ENCODE measurements around the gene RAP2A. TPM values are rescaled to one million over a fixed set of nuclear protein-coding genes. Genes with fewer than 3 reads are reported as not detected.

Gene RAP2A
- total and polyA plus RNA-seq, 2 experiments from 2014 or later = 15.1 to 24.3 TPM

DNA sequence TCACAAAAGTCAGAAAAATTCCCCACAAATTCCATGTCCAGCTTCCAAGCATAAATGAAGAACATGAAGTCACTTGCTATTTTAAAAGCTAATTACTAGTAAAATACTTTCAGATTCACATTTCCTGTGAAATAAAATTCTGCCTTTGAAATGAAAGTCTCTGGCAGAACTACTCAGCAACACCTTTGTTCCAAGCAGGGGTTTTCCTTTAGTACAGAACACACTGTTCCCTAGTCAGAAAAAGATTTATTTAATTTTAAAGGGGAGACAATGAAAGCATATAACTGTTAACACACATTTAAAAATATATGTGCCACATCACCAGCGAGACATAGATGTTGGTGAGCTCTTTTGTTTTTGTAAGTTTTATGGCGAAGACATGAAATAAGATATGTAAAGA lies 26.4 kb upstream of the RAP2A start:
- no peaks in the 10 kb centered on the region for H3K36me3 ChIP-seq
- H3K4me3 ChIP-seq = no peak overlapping the region
- no peak for DNase-seq (ENCODE audit: low read depth in 1 of 2, low spot score in 1 of 2)
- H3K9me3 ChIP-seq (ENCODE audit: low read depth) = no peaks in the 10 kb centered on the region
- no peak overlapping the region for H3K27ac ChIP-seq
- H3K27me3 ChIP-seq = no peaks in the 10 kb centered on the region
- no peaks in the 10 kb centered on the region for H3K4me1 ChIP-seq (ENCODE audit: low read depth)
- TF ChIP-seq, protein P1, sequence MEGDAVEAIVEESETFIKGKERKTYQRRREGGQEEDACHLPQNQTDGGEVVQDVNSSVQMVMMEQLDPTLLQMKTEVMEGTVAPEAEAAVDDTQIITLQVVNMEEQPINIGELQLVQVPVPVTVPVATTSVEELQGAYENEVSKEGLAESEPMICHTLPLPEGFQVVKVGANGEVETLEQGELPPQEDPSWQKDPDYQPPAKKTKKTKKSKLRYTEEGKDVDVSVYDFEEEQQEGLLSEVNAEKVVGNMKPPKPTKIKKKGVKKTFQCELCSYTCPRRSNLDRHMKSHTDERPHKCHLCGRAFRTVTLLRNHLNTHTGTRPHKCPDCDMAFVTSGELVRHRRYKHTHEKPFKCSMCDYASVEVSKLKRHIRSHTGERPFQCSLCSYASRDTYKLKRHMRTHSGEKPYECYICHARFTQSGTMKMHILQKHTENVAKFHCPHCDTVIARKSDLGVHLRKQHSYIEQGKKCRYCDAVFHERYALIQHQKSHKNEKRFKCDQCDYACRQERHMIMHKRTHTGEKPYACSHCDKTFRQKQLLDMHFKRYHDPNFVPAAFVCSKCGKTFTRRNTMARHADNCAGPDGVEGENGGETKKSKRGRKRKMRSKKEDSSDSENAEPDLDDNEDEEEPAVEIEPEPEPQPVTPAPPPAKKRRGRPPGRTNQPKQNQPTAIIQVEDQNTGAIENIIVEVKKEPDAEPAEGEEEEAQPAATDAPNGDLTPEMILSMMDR (IDR thresholded peaks at IDR 0.05; ENCODE audit: low read depth, low read length) = no peak

- TF ChIP-seq, protein P1 (IDR thresholded peaks at IDR 0.05; ENCODE audit: low read depth, low read length) = no peak
- Histone ChIP-seq H3K36me3 (no peaks in the 10 kb centered on the region), H3K9me3 (ENCODE audit: low read depth) (no peaks in the 10 kb centered on the region), H3K27ac (no peak overlapping the region), H3K4me3 (no peak overlapping the region), H3K27me3 (no peaks in the 10 kb centered on the region), H3K4me1 (ENCODE audit: low read depth) (no peaks in the 10 kb centered on the region)
- no peak for DNase-seq (ENCODE audit: low read depth in 1 of 2, low spot score in 1 of 2)
Observed at GRCh38 chr13:97408938-97409337, 25.0 kb upstream of the RAP2A start.

DNA sequence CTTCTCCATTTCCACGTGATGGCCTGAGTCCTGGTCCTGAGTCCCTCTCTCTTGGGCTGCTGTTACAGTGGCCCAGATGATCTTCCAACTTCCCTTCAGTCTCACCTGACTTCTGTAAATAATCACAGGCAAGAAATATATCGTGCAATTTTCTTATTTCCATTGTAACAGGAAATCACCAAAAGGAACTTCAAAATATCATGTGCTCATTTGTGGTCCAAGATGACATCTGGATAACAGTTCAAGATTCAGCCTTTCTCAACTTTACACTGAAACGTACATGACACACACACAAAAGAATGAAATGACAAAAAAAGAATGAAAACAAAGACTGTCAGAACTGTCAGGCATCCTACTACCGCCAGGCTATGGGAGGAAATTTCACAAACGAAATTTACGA lies 22.0 kb upstream of the RAP2A start:
- H3K36me3 ChIP-seq = no peaks in the 10 kb centered on the region
- no peak for DNase-seq (ENCODE audit: low read depth in 1 of 2, low spot score in 1 of 2)
- H3K27ac ChIP-seq = no peak overlapping the region
- TF ChIP-seq, protein P1 (IDR thresholded peaks at IDR 0.05; ENCODE audit: low read depth, low read length) = no peak
- H3K4me3 ChIP-seq = no peak overlapping the region
- H3K4me1 ChIP-seq (ENCODE audit: low read depth) = no peaks in the 10 kb centered on the region
- H3K27me3 ChIP-seq = no peaks in the 10 kb centered on the region
- H3K9me3 ChIP-seq (ENCODE audit: low read depth) = no peaks in the 10 kb centered on the region

DNA sequence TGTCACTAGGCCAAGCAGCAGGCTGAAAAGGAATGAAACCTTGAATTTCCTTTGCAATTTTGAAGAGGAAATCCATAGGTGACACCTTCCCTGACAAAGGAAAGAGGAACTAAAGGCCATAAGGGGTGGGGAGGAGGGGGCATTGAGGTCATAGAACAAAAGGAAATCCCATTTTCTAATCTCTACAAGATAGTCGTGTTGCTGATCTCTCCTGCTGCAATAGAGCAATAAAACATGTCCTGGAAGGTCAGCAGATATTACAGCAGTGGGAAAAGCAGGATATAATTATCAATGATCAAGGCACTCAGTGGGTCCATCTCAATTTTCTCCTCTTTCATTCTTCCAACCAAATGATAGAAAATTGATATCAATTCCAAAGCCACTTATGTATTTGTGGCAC lies 20.3 kb upstream of the RAP2A start:
- no peaks in the 10 kb centered on the region for H3K36me3 ChIP-seq
- no peaks in the 10 kb centered on the region for H3K4me1 ChIP-seq (ENCODE audit: low read depth)
- H3K9me3 ChIP-seq (ENCODE audit: low read depth) = no peaks in the 10 kb centered on the region
- DNase-seq (ENCODE audit: low read depth in 1 of 2, low spot score in 1 of 2) = no peak
- no peak overlapping the region for H3K4me3 ChIP-seq
- TF ChIP-seq, protein P1 (IDR thresholded peaks at IDR 0.05; ENCODE audit: low read depth, low read length) = no peak
- no peak overlapping the region for H3K27ac ChIP-seq
- H3K27me3 ChIP-seq = no peaks in the 10 kb centered on the region

DNA sequence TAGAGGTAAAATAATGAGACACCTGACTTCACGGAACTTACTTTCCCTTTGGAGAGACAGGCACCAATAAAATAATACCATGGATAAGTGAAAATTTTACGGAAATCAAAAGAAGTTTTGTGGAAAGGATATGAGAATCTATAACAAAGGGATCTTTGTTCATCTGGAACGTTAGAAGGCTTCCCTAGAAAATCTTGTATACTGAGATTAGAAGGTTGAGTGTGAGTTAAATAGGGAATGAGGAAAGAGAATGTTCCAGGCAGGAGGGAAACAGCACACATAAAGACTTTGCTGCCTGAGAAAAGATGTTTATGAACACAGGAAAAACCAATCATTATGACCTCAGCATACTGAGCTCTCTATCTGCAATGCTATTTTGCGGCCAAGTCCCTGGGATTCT lies 19.6 kb upstream of the RAP2A start:
- TF ChIP-seq, protein P1 (IDR thresholded peaks at IDR 0.05; ENCODE audit: low read depth, low read length) = no peak
- Histone ChIP-seq H3K9me3 (ENCODE audit: low read depth) (no peaks in the 10 kb centered on the region), H3K36me3 (no peaks in the 10 kb centered on the region), H3K27me3 (no peaks in the 10 kb centered on the region), H3K27ac (no peak overlapping the region), H3K4me3 (no peak overlapping the region), H3K4me1 (ENCODE audit: low read depth) (no peaks in the 10 kb centered on the region)
- DNase-seq (ENCODE audit: low read depth in 1 of 2, low spot score in 1 of 2) = peak in 1 of 2 donors; percentile 37

DNA sequence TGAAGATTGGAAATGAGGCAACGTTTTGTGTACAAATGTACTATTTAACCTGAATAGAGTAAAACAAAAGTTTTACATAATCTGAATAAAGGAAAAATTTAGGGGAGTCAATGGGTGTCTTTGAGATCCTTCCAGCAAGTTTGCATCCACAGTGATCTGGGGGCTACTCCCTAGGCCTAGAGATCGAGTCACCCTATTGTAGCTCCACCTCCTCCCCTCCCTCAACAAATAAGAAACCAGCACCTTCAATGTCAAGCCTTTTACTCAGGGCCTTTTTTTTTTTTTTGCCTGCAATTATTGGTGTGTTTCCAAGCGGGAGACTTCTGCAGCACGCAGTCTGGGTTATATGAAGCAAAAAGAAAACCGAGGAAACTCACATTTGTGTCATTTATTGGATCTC lies 16.3 kb upstream of the RAP2A start:
- H3K9me3 ChIP-seq (ENCODE audit: low read depth) = no peaks in the 10 kb centered on the region
- H3K36me3 ChIP-seq = no peaks in the 10 kb centered on the region
- H3K4me3 ChIP-seq = no peak overlapping the region
- no peaks in the 10 kb centered on the region for H3K4me1 ChIP-seq (ENCODE audit: low read depth)
- H3K27ac ChIP-seq = no peak overlapping the region
- H3K27me3 ChIP-seq = no peaks in the 10 kb centered on the region
- DNase-seq (ENCODE audit: low read depth in 1 of 2, low spot score in 1 of 2) = no peak
- TF ChIP-seq, protein P1 (IDR thresholded peaks at IDR 0.05; ENCODE audit: low read depth, low read length) = no peak
